WTC11 (cell line): ENCODE data around the gene ASB3. TPM values are rescaled to one million over a fixed set of nuclear protein-coding genes. Genes with fewer than 3 reads are reported as not detected.

ENCODE experiments used
- ATAC-seq: fragments of 200-7000 bp; cut with Tn5 transposase; 2 replicates; pipeline ENCODE4 v1.10.0; 2021; ENCODE audit warnings: mild to moderate bottlenecking, moderate library complexity
- CTCF ChIA-PET: fragments of 300-600 bp; sonication (Branson Sonifier 250); formaldehyde crosslinking; loops from one replicate; lab custom pipeline; 2021; ENCODE audit warnings: antibody characterized with exemption; lab: Charles Lee
- POLR2A ChIA-PET: fragments of 350-600 bp; sonication (Branson Sonifier 250); formaldehyde crosslinking; loops from one replicate; lab custom pipeline; 2021; ENCODE audit warnings: antibody characterized with exemption; lab: Charles Lee
- DNase-seq: peaks from one replicate; pipeline ENCODE4 v3.0.0; 2021; ENCODE audit warnings: low spot score
- H3K27ac Mint-ChIP-seq: 2 replicates; pipeline ENCODE4 v1.8.0; 2021; ENCODE audit warnings: mixed read lengths
- H3K27me3 Mint-ChIP-seq: 2 replicates; pipeline ENCODE4 v1.8.0; 2021; ENCODE audit warnings: low read depth, mild to moderate bottlenecking, moderate library complexity, mixed read lengths
- H3K36me3 Mint-ChIP-seq: 2 replicates; pipeline ENCODE4 v1.8.0; 2021; ENCODE audit warnings: mixed read lengths
- H3K4me1 Mint-ChIP-seq: 2 replicates; pipeline ENCODE4 v1.8.0; 2022; ENCODE audit warnings: mixed read lengths
- H3K4me3 Mint-ChIP-seq: 2 replicates; pipeline ENCODE4 v1.8.0; 2021; ENCODE audit warnings: mild to moderate bottlenecking, moderate library complexity, mixed read lengths
- H3K9me3 Mint-ChIP-seq: 2 replicates; pipeline ENCODE4 v1.8.0; 2021; ENCODE audit warnings: mixed read lengths
- ATF1 ChIP-seq: sonication (generic); formaldehyde crosslinking; IDR thresholded peaks from 2 replicates; pipeline ENCODE4 v1.8.1; 2023; ENCODE audit warnings: mild to moderate bottlenecking, moderate library complexity, missing genetic modification reagents
- GABPB1 ChIP-seq: sonication (generic); formaldehyde crosslinking; IDR thresholded peaks from 2 replicates; pipeline ENCODE4 v1.8.1; 2023; ENCODE audit warnings: mild to moderate bottlenecking, missing genetic modification reagents
- HMGA2 ChIP-seq: fragments of 250-450 bp; sonication (Bioruptor Pico); IDR thresholded peaks from 2 replicates; pipeline ENCODE4 v1.4.0; 2021; ENCODE audit warnings: mild to moderate bottlenecking, moderate library complexity
- IRF2 ChIP-seq: sonication (generic); formaldehyde crosslinking; IDR thresholded peaks from 2 replicates; pipeline ENCODE4 v1.8.0; 2022; ENCODE audit warnings: low read depth, missing genetic modification reagents, borderline replicate concordance
- NFYB ChIP-seq: sonication (generic); formaldehyde crosslinking; conservative IDR thresholded peaks from 2 replicates; pipeline ENCODE4 v1.8.0; 2022; ENCODE audit warnings: low read depth, missing genetic modification reagents
- SMAD4 ChIP-seq: sonication (generic); formaldehyde crosslinking; IDR thresholded peaks from 2 replicates; pipeline ENCODE4 v1.8.0; 2022; ENCODE audit warnings: mild to moderate bottlenecking, missing genetic modification reagents
- SOX15 ChIP-seq: fragments of 250-450 bp; sonication (Bioruptor Pico); IDR thresholded peaks from 2 replicates; pipeline ENCODE4 v1.9.0; 2021; ENCODE audit warnings: mild to moderate bottlenecking
- ZNF219 ChIP-seq: sonication (generic); formaldehyde crosslinking; IDR thresholded peaks from 2 replicates; pipeline ENCODE4 v1.8.0; 2023; ENCODE audit warnings: missing genetic modification reagents, mild to moderate bottlenecking, borderline replicate concordance
- ZNF263 ChIP-seq: sonication (generic); formaldehyde crosslinking; IDR thresholded peaks from 2 replicates; pipeline ENCODE4 v1.8.1; 2022; ENCODE audit warnings: low read depth, mild to moderate bottlenecking, moderate library complexity, missing genetic modification reagents
- total RNA-seq: library from RNA; stranded (reverse); gene quantifications from 3 replicates; pipeline ENCODE4 v1.2.3, GENCODE V29; 2021
- TF ChIP-seq, protein P1 (sequence below): sonication (generic); formaldehyde crosslinking; IDR thresholded peaks from 2 replicates; pipeline ENCODE4 v1.8.0; 2022; ENCODE audit warnings: mild to moderate bottlenecking, missing genetic modification reagents
- TF ChIP-seq, protein P2 (sequence below): fragments of 200-600 bp; IDR thresholded peaks from 2 replicates; pipeline ENCODE4 v1.8.0; 2022; ENCODE audit warnings: antibody characterized with exemption
- TF ChIP-seq, protein P3 (sequence below): sonication (generic); formaldehyde crosslinking; IDR thresholded peaks from 2 replicates; pipeline ENCODE4 v1.8.0; 2023; ENCODE audit warnings: missing genetic modification reagents
- TF ChIP-seq, protein P4 (sequence below): sonication (generic); formaldehyde crosslinking; IDR thresholded peaks from 2 replicates; pipeline ENCODE4 v1.8.1; 2023; ENCODE audit warnings: mild to moderate bottlenecking, missing genetic modification reagents
- TF ChIP-seq, protein P5 (sequence below): fragments of 250-450 bp; sonication (Bioruptor Pico); IDR thresholded peaks from 2 replicates; pipeline ENCODE4 v1.9.0; 2021; ENCODE audit warnings: mild to moderate bottlenecking
- TF ChIP-seq, protein P6 (sequence below): fragments of 250-450 bp; sonication (Bioruptor Pico); IDR thresholded peaks from 2 replicates; pipeline ENCODE4 v1.9.0; 2021; ENCODE audit warnings: mild to moderate bottlenecking, borderline replicate concordance
- TF ChIP-seq, protein P7 (sequence below): fragments of 250-450 bp; sonication (Bioruptor Pico); IDR thresholded peaks from 2 replicates; pipeline ENCODE4 v1.9.0; 2021; ENCODE audit warnings: mild to moderate bottlenecking
- TF ChIP-seq, protein P8 (sequence below): sonication (generic); formaldehyde crosslinking; IDR thresholded peaks from 2 replicates; pipeline ENCODE4 v1.8.1; 2023; ENCODE audit warnings: mild to moderate bottlenecking, missing genetic modification reagents, moderate library complexity
- TF ChIP-seq, protein P9 (sequence below): sonication (generic); formaldehyde crosslinking; IDR thresholded peaks from 2 replicates; pipeline ENCODE4 v1.8.1; 2022; ENCODE audit warnings: mild to moderate bottlenecking, missing genetic modification reagents, moderate library complexity, borderline replicate concordance

The ASB3 gene
- total RNA-seq, 1 experiment from 2014 or later: 30.2 TPM

DNA sequence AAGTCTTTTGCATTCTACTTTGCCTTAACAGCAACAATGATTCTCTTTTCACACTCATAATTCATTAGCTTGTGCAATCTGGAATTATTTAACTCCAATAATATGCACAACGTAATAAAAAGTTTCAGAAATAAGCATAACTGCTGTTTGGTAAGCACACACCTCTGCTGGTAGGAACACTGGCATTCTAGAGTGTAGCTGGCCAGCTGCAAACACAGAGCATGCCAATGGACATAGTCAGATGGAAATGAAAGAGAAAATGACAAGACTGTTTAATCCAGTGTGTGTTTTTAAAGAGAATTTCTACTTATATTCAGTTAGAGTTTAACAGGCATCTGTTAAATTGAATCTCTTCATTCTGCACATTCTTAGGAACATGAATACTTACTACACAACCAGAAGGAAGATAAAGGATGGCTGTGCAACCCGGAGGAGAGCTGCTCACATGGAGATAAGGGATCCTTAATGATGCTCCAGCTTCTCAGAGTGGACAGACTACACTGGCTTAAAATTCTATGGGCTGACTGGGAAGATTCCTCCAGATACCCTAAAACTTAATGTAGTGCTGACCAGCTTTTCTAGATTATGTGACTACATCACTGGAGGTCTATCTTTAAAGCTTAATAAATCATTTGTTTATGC, 113.8 kb downstream of the ASB3 start:
- ChIA-PET POLR2A (no interaction called here), CTCF (no interaction called here)
- Mint-ChIP-seq H3K27ac (no peak overlapping the region), H3K9me3 (peaks cover 3% of the 10 kb centered on the region; the same call in 1 of the 2 replicates), H3K27me3 (no peaks in the 10 kb centered on the region), H3K4me1 (no peaks in the 10 kb centered on the region), H3K4me3 (no peak overlapping the region), H3K36me3 (peaks cover 7% of the 10 kb centered on the region)
- TF ChIP-seq, protein P1, sequence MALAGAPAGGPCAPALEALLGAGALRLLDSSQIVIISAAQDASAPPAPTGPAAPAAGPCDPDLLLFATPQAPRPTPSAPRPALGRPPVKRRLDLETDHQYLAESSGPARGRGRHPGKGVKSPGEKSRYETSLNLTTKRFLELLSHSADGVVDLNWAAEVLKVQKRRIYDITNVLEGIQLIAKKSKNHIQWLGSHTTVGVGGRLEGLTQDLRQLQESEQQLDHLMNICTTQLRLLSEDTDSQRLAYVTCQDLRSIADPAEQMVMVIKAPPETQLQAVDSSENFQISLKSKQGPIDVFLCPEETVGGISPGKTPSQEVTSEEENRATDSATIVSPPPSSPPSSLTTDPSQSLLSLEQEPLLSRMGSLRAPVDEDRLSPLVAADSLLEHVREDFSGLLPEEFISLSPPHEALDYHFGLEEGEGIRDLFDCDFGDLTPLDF: no peak
- TF ChIP-seq NFYB (no peak), ATF1 (no peak), ZNF219 (CRISPR knock-in tag) (no peak), SOX15 (CRISPR knock-in tag) (no peak)
- TF ChIP-seq, protein P2, sequence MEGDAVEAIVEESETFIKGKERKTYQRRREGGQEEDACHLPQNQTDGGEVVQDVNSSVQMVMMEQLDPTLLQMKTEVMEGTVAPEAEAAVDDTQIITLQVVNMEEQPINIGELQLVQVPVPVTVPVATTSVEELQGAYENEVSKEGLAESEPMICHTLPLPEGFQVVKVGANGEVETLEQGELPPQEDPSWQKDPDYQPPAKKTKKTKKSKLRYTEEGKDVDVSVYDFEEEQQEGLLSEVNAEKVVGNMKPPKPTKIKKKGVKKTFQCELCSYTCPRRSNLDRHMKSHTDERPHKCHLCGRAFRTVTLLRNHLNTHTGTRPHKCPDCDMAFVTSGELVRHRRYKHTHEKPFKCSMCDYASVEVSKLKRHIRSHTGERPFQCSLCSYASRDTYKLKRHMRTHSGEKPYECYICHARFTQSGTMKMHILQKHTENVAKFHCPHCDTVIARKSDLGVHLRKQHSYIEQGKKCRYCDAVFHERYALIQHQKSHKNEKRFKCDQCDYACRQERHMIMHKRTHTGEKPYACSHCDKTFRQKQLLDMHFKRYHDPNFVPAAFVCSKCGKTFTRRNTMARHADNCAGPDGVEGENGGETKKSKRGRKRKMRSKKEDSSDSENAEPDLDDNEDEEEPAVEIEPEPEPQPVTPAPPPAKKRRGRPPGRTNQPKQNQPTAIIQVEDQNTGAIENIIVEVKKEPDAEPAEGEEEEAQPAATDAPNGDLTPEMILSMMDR: no peak
- no peak for DNase-seq
- ATAC-seq: no peak

DNA sequence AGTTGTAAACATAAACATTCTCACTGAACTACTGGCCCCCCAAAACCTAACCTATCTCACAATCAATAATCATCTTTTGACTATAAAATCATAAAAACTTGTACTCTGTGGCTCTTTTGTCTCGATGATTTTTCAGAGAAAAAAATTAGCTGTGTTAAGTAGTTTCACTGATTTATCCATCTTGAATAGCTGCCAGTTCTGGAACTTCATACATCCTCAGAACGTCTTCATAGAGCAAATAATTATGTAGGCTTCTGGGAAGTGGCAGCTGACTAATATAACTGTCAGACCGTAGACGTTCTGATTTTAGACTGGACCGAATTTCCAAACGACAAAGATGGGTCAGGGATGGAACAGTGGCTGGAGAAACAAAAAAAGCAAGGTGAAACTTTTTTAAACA, 116.4 kb downstream of the ASB3 start:
- H3K36me3 Mint-ChIP-seq: peaks cover 17% of the 10 kb centered on the region
- ChIA-PET CTCF (no interaction called here), POLR2A (no interaction called here)
- H3K27ac Mint-ChIP-seq: no peak overlapping the region
- no peaks in the 10 kb centered on the region for H3K4me1 Mint-ChIP-seq
- no peak for DNase-seq
- H3K4me3 Mint-ChIP-seq: no peak overlapping the region
- no peaks in the 10 kb centered on the region for H3K27me3 Mint-ChIP-seq
- H3K9me3 Mint-ChIP-seq: peaks cover 6% of the 10 kb centered on the region
- no peak for ATAC-seq
- no peak for TF ChIP-seq HMGA2 (CRISPR knock-in tag)
- TF ChIP-seq, protein P3, sequence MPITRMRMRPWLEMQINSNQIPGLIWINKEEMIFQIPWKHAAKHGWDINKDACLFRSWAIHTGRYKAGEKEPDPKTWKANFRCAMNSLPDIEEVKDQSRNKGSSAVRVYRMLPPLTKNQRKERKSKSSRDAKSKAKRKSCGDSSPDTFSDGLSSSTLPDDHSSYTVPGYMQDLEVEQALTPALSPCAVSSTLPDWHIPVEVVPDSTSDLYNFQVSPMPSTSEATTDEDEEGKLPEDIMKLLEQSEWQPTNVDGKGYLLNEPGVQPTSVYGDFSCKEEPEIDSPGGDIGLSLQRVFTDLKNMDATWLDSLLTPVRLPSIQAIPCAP (CRISPR knock-in tag): no peak
- TF ChIP-seq, protein P4, sequence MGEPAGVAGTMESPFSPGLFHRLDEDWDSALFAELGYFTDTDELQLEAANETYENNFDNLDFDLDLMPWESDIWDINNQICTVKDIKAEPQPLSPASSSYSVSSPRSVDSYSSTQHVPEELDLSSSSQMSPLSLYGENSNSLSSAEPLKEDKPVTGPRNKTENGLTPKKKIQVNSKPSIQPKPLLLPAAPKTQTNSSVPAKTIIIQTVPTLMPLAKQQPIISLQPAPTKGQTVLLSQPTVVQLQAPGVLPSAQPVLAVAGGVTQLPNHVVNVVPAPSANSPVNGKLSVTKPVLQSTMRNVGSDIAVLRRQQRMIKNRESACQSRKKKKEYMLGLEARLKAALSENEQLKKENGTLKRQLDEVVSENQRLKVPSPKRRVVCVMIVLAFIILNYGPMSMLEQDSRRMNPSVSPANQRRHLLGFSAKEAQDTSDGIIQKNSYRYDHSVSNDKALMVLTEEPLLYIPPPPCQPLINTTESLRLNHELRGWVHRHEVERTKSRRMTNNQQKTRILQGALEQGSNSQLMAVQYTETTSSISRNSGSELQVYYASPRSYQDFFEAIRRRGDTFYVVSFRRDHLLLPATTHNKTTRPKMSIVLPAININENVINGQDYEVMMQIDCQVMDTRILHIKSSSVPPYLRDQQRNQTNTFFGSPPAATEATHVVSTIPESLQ (CRISPR knock-in tag): no peak
- TF ChIP-seq, protein P5, sequence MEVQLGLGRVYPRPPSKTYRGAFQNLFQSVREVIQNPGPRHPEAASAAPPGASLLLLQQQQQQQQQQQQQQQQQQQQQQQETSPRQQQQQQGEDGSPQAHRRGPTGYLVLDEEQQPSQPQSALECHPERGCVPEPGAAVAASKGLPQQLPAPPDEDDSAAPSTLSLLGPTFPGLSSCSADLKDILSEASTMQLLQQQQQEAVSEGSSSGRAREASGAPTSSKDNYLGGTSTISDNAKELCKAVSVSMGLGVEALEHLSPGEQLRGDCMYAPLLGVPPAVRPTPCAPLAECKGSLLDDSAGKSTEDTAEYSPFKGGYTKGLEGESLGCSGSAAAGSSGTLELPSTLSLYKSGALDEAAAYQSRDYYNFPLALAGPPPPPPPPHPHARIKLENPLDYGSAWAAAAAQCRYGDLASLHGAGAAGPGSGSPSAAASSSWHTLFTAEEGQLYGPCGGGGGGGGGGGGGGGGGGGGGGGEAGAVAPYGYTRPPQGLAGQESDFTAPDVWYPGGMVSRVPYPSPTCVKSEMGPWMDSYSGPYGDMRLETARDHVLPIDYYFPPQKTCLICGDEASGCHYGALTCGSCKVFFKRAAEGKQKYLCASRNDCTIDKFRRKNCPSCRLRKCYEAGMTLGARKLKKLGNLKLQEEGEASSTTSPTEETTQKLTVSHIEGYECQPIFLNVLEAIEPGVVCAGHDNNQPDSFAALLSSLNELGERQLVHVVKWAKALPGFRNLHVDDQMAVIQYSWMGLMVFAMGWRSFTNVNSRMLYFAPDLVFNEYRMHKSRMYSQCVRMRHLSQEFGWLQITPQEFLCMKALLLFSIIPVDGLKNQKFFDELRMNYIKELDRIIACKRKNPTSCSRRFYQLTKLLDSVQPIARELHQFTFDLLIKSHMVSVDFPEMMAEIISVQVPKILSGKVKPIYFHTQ (CRISPR knock-in tag): no peak
- TF ChIP-seq, protein P6, sequence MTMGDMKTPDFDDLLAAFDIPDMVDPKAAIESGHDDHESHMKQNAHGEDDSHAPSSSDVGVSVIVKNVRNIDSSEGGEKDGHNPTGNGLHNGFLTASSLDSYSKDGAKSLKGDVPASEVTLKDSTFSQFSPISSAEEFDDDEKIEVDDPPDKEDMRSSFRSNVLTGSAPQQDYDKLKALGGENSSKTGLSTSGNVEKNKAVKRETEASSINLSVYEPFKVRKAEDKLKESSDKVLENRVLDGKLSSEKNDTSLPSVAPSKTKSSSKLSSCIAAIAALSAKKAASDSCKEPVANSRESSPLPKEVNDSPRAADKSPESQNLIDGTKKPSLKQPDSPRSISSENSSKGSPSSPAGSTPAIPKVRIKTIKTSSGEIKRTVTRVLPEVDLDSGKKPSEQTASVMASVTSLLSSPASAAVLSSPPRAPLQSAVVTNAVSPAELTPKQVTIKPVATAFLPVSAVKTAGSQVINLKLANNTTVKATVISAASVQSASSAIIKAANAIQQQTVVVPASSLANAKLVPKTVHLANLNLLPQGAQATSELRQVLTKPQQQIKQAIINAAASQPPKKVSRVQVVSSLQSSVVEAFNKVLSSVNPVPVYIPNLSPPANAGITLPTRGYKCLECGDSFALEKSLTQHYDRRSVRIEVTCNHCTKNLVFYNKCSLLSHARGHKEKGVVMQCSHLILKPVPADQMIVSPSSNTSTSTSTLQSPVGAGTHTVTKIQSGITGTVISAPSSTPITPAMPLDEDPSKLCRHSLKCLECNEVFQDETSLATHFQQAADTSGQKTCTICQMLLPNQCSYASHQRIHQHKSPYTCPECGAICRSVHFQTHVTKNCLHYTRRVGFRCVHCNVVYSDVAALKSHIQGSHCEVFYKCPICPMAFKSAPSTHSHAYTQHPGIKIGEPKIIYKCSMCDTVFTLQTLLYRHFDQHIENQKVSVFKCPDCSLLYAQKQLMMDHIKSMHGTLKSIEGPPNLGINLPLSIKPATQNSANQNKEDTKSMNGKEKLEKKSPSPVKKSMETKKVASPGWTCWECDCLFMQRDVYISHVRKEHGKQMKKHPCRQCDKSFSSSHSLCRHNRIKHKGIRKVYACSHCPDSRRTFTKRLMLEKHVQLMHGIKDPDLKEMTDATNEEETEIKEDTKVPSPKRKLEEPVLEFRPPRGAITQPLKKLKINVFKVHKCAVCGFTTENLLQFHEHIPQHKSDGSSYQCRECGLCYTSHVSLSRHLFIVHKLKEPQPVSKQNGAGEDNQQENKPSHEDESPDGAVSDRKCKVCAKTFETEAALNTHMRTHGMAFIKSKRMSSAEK (CRISPR knock-in tag): no peak
- no peak for TF ChIP-seq ZNF219 (CRISPR knock-in tag)
- TF ChIP-seq ZNF263: no peak
- TF ChIP-seq, protein P7, sequence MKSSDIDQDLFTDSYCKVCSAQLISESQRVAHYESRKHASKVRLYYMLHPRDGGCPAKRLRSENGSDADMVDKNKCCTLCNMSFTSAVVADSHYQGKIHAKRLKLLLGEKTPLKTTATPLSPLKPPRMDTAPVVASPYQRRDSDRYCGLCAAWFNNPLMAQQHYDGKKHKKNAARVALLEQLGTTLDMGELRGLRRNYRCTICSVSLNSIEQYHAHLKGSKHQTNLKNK (CRISPR knock-in tag): no peak
- TF ChIP-seq, protein P8, sequence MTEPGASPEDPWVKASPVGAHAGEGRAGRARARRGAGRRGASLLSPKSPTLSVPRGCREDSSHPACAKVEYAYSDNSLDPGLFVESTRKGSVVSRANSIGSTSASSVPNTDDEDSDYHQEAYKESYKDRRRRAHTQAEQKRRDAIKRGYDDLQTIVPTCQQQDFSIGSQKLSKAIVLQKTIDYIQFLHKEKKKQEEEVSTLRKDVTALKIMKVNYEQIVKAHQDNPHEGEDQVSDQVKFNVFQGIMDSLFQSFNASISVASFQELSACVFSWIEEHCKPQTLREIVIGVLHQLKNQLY: no peak
- no peak for TF ChIP-seq SMAD4 (CRISPR knock-in tag)
- no peak for TF ChIP-seq IRF2 (CRISPR knock-in tag)
- TF ChIP-seq, protein P9, sequence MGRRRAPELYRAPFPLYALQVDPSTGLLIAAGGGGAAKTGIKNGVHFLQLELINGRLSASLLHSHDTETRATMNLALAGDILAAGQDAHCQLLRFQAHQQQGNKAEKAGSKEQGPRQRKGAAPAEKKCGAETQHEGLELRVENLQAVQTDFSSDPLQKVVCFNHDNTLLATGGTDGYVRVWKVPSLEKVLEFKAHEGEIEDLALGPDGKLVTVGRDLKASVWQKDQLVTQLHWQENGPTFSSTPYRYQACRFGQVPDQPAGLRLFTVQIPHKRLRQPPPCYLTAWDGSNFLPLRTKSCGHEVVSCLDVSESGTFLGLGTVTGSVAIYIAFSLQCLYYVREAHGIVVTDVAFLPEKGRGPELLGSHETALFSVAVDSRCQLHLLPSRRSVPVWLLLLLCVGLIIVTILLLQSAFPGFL: no peak
- TF ChIP-seq GABPB1 (CRISPR knock-in tag): no peak
